Right ventricle myocardium inferior (tissue), 1 donor: Measurements from ENCODE around the gene EFNA3. TPM values are rescaled to one million over a fixed set of nuclear protein-coding genes. Genes with fewer than 3 reads are reported as not detected.
A peak's percentile ranks its signal among the peaks of the same experiment; 100 is the strongest.

ENCODE experiments used
- ATAC-seq: fragments of 200-7000 bp; cut with Tn5 transposase; one replicate; pipeline ENCODE4 v1.9.1; 2020; ENCODE audit warnings: mild to moderate bottlenecking, moderate library complexity
- DNase-seq: peaks from one replicate; pipeline ENCODE4 v3.0.0; 2021; ENCODE audit errors: missing footprints
- intact Hi-C: fragments of 100-400 bp; cut with DNase I; formaldehyde crosslinking; loops from one replicate; pipeline ENCODE4 v1.11.0; 2022
- total RNA-seq: library from RNA; stranded (reverse); fragmentation: NEBNext Ultra II Directional; extraction: Animal tissue kit (Norgen Biotek cat#: 25700); gene quantifications from one replicate; pipeline ENCODE4 v1.2.1, GENCODE V29; 2021
- donor health status: DM: no; HTN: yes; CAD: no; lungs with severe emphysema.

The EFNA3 gene
- total RNA-seq, 1 donor from 2014 or later = 1.1 TPM

DNA sequence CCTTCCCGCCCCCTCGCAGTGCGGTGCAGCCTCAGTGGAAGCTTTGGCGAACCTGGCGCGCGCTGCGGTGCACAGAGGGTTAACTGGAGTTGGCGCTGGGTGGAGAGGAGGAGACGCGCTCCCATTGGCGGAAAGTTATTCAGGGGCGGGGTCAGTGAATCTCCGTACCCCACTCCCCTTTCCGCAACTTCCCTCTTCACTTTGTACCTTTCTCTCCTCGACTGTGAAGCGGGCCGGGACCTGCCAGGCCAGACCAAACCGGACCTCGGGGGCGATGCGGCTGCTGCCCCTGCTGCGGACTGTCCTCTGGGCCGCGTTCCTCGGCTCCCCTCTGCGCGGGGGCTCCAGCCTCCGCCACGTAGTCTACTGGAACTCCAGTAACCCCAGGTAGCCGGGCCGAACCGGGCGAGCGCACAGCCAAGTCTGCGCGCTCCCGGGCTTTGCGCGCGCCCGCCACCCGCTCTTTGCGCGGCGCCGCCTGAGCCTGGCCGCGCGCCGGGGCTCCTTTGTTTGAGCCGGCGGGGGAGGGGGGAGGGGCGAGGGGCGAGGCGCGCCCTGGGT lies 15.0 kb upstream of the EFNA3 start, which contains the start of gene EFNA4:
Gene EFNA4, plus strand, starts transcription at position 191 of the 561 bp plus-strand sequence. Its CDS starts 84 bp downstream, at position 275.
- ATAC-seq (peak; percentile 92), DNase-seq (peak; percentile 89)
- intact Hi-C loops = loop anchor here (2.0 to 5.0 kb wide), 3 partner anchors 21 to 505 kb away; partner anchors contain the start of genes PYGO2 and UBE2Q1

DNA sequence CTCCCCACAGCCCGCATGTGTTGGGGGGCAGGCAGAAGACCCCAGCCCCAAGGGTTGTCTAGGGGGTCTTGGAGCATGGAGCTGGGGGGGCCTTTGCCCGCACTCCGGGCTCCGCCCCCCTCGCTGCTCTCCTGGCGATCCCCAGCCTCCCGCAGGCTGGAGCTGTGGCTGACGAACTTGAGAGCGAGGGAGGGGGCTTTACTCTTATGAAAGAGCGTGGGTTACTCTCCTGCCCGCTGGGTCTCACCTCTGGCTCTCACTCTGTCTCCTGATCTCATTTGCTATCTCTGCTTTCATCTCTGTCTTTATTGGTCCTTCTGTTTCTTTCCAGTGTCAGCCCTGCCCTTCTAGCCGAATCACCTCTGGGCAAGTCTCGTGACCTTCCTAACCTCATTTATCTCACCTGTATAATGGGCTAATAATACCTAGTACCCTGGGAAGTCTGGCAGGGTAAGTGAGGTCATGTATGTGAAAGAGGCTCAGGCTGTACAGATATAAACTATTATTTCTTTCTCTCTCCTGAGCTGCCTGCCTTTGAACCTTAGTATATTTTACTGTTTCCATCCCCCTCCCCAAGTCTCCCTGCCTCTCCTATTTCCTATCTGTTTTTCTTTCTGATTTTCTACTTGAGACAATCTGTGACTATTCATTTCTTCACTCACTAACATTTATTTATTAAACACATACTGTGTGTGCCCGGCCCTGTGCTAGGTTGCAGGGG lies 14.4 kb upstream of the EFNA3 start:
- peak; percentile 68 for DNase-seq
- peak; percentile 2 for ATAC-seq
- intact Hi-C loops = loop anchor here (5.0 kb wide), 1 partner anchor 102 kb away; the partner anchor contains the start of gene PYGO2

DNA sequence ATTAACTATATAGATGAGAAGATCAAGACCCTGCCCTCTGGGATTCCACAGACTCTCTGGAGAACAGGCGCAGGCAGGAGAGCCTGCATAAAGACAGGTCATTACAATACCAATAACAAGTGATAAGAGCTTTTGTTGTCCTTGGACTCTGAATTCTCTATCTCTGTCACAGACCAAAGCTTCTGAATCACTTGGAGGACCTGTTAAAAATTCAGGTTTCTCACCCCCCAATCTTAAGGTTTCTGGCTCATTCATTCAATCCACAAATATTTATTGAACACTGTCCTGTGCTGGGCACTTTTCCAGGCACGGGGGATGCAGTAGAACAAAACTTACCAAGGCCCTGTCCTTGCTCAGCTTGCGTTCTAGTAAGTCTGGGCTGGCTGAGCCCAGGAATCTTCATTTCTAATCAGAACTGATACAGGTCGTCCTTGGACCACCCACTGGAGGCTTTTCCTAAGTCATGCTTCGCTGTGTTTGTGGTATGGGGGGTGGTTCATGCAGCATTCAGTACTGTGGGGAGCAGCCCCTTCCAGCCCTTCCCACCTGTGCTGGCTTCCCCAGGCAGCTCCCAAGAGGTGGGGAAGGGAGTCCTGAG lies 13.7 kb upstream of the EFNA3 start:
- ATAC-seq (no peak), DNase-seq (peak; percentile 35)
- intact Hi-C loops = loop anchor here (5.0 kb wide), 1 partner anchor 103 kb away; the partner anchor contains the start of gene PYGO2

DNA sequence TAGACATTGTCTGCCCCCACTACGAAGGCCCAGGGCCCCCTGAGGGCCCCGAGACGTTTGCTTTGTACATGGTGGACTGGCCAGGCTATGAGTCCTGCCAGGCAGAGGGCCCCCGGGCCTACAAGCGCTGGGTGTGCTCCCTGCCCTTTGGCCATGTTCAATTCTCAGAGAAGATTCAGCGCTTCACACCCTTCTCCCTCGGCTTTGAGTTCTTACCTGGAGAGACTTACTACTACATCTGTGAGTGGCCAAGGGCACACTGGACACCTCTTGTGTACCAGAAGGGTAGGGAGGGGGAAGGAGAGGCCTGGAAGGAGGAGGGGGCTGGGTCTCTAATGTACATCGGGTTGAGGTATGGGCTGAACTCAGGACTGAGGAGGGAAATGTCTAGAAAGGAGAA lies 11.9 kb upstream of the EFNA3 start:
- intact Hi-C loops = no loop called here
- no peak for DNase-seq
- no peak for ATAC-seq

DNA sequence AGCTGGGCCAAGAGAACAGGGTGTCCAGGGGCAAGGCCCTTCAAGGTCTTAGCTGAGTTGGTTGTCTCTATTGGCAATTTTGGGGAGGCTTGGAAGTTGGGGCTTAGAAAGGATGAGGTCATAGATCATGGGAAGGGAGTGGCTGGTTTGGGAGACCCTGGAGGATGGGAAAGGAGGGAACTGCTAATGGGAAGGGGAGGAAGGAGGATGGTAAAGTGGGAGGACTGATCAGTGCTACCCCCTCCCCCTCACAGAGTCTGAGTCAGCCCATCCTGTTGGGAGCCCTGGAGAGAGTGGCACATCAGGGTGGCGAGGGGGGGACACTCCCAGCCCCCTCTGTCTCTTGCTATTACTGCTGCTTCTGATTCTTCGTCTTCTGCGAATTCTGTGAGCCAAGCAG lies 10.0 kb upstream of the EFNA3 start:
- intact Hi-C loops = no loop called here
- peak; percentile 18 for DNase-seq
- ATAC-seq = no peak

DNA sequence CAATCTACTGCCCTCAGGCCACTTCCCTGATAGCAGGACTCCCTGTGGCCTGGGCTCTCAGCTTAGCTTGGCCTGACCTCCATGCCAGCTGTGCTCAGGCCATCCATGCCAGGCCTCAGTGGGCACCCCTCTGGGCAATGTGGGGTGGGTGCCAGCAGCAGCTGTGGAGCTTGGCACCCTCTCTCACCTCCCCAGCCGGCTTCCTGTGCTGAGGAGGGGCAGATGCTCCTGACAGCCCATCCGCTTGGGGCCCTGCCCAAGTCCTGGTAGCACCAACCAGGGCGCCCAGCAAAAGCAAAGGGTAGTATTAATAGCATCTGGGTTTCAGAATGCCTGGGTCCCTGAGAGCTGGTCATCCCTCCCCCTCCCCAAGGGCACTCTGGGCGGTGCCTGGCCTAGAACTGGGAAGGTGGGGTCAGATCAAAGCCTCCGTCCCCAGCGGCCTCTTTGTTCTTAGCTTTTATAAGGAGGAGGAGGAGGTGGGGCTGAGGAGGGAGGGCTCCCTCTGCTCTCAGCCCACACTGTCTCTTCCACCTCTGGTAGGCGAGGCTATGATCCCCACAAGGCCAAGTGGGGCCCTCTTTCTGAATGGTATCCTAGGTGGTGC lies 9.0 kb upstream of the EFNA3 start:
- DNase-seq (peak; percentile 16), ATAC-seq (no peak)
- intact Hi-C loops = no loop called here

DNA sequence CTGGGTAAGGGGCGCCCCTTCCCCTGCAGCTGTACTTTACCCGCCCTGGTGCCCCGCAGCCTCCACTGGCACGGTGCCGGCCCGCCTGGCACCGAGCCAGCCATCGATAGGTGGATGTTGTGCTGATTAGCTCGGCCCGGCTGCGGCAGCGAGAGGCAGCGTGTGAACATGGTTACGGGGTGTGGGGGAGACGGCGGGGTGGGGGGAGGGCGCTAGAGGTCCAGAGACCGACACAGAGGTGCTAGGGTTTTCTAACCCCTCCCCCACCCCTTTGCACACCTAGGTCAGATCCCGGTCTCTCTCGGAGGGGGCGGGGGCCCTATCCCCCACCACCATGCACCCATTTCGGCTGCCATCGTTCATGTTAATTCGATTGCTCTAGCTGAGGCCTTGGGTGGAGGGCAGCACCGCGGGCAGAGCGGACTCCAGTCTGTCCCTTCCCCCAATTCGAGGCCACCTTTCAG lies 8.4 kb upstream of the EFNA3 start:
- ATAC-seq (peak; percentile 1), DNase-seq (peak; percentile 65)
- intact Hi-C loops = no loop called here

DNA sequence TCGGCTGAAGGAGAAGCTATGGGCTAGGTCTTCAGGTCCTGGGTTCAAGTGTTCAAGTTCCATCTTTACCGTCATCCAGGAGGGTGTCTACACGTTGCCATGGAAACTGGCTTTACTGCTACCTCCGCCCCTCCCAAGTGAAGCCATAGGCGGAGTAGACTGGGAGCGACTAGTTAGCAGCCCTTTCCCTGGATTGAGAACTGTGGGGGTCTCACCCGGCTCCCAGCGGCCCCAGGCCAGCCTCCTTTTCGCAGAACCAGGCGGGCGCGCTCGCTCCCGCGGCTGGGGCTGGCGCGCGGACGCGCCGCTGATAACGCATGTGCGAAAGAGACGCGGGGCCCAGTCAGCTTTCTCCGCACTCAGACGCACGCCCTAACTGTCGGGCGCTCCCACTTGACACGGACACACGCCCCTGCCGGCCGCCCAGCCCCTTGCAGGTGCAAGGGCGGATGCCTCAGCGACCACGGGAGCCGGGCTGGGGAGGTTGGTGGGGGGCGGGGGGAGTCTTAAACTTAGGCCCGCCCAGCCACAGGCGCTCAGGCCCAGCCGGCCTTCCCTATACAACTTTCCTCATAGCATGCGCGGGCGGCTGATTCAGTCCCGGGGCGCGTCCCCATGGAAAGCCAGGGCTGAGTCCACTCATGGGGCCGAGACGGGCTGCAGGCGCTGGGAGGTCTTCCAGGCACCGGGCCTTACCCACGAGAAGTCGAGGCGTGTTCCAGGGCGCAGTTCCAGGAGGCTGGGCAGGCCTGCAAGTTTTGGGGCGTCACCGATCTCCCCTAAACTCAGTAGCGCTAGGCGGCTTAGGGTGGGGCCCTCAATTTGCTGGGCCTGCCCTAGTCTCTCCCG lies 7.7 kb upstream of the EFNA3 start:
- intact Hi-C loops = no loop called here
- peak; percentile 86 for ATAC-seq
- peak; percentile 92 for DNase-seq

DNA sequence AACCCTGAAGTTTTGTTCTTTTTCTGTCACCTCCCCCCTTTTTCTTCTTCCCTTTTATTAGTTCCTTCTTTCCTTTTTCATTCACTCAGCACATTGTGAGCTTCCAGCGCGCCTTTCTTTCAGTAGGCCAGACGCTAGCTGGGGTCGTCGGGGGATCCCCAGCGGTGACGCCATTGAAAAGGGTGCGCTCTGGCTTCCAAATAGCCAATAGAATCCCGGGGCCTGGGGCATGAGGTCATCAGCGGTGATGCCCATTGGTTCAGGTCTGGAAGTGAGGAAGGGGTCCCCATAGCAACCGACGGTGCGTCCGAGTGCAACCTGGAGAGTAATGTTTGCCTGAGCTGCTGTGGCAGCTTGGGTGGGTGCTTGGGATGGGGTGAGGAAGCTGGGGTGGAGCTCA lies 6.9 kb upstream of the EFNA3 start:
- intact Hi-C loops = no loop called here
- DNase-seq (peak; percentile 39), ATAC-seq (no peak)

DNA sequence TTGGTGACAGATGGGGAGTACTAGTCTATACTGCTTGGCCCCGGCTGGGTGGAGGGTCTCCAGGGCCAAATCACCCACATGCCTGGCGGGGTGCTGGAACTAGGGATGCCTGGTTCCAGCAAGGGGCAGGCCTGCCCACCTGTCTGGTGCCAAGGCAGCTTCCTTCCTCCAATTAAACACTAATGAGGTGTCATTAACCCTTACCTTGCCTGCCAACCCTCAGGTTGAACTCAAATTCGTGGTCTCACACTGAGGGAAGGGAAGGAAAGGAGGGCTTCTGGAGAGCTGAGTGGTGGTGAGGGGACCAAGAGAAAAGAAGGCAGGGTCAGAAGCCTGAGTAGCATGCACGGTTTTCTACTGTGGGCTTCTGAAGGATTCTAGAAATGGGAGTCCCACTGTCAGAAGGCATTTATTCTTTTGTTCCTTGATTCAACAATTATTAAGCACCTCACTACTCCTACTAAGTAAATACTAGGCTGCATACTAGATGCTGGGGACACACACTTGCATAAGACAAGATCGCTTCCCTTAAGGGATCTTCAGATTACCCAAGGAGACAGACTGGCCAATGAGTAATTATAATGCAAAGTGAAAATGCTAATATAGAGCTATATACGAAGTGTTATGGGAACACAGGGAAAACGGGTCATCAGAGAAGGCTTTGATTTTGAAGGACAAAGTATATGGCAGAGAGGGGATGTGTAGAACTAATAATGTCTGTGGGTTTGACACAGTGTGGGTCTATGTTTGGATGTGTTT lies 5.9 kb upstream of the EFNA3 start:
- intact Hi-C loops = no loop called here
- peak; percentile 4 for DNase-seq
- ATAC-seq = no peak

DNA sequence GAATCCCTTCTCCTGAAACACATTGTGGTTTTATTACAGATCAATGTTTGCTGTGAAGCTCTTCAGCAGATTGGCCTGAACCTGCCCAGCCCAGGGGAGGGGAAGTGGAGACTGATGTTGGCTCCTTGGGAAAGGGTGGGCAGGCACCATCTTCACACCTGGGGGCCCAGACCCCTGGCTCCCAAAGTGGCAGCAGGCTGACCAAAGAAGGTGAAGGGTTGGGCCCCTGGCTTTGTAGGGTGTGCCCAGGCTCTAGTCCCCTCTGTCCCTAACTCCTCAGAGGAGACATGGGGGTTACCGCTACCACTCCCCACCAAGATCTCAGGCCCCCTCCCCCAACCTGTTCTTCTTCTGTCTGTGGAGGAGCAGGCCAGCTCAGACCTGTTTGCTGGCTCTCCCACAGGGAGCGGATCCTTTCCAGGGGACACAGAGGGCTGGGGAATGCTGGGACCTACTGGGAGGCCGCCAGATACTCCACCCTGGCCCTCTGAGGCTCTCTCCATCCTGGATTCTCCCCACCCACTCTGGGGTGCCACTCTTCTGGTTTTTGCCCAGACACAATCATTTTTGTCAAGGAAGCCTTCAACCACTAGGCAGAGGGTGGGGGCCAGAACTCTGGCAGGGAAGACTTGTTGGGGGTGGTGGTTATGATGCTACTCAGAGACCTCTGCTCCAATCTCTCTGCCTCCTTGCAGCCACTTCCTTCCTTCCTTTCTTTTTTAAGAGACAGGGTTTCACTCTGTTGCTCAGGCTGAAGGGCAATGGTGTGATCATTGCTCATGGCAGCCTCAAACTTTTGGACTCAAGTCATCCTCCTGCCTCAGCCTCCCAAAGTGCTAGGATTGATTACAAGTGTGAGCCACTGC lies 5.0 kb upstream of the EFNA3 start:
- intact Hi-C loops = no loop called here
- no peak for ATAC-seq
- peak; percentile 45 for DNase-seq

DNA sequence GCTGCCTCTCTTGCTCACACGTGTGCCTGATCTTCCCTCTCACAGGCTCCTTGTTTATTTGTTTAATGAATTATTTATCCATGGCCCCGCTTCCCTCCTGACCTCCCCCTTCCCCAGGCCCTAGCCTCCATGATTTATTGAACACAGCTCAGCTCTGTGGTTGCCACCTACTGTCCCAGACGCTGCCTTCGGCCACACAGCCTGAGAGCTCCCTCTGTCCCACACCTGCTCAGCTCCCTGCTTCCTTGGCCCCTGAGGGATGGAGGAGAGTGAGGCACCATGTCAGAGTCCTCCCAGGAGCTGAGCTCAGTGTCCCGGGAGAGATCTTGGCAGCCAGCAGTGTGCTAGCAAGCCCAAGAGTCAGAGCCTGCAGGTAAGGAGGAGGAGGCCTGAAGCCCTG lies 3.1 kb upstream of the EFNA3 start:
- DNase-seq = peak; percentile 53
- intact Hi-C loops = no loop called here
- no peak for ATAC-seq

DNA sequence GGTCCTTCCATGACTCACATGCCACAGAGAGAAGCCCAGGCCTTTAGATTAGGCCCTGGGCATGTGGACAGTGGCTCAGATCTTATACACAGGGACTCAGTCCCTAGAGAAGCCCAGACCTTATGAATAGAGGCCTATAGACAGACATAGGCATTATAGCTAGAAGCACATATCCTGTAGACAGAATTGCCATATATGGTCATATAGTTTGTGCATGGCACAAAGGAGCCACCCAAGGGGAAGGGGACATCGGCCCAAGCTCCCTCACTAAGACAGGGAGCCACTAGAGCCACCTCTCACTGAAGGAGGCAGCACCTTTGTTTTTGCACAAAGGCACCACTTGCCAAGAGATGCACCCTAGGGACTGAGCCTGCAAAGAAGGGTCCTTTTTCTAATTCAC lies 2.3 kb upstream of the EFNA3 start:
- ATAC-seq (no peak), DNase-seq (no peak)
- intact Hi-C loops = no loop called here

DNA sequence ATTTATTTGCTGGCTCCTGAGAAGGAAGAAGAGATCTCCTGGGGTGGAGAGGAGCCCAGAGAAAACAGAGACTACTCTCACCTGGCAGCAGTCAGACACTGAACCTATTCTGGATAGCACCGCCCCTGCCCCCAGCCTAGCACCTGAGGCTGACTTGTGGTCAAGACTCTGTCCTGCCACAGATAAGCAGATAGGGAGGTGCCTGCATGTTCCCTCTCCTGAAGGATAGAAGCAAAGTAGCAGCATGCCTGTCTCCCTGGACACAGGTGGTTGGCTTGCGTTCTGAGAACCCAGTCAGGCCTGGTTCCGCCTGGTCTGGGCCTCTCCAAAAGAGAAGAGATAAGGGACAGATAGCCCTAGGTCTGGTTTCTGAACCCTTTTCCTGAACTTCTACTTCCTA lies 1.3 kb upstream of the EFNA3 start:
- ATAC-seq (no peak), DNase-seq (peak; percentile 9)
- intact Hi-C loops = no loop called here

DNA sequence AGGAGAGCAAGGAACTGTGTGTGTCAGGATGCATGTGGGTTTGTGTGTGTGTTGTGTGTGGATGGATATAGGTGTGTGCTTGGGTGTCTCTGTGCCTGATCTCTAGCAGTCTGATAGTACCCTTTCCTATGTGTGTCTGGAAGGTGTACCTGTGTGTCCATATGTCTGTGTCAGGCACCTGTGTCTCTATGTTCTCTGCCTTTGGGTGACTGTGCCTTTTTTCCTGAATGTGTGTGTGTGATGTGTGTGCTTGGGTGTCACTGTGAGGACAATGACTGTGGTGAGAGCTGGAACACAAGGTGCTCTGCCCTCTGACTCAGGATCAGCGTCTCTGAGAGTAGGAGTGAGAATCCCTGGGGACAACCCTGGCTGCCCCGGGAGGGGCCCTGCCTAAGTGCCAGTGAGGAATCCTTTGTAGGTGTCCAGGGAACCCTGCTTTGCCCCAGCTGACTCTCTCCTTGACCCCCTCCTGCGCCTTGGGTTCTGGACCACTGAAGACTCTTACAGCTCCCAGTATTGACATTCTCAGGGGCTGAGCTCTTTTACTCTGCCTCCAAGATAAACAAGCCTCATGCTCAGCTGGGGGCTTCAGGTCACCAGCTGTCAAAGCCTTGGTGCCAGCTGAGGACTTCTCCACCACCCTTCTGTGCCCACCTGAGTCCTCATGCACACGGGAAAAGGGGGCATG lies 735 bp upstream of the EFNA3 start:
- intact Hi-C loops = no loop called here
- peak; percentile 22 for DNase-seq
- ATAC-seq = no peak

DNA sequence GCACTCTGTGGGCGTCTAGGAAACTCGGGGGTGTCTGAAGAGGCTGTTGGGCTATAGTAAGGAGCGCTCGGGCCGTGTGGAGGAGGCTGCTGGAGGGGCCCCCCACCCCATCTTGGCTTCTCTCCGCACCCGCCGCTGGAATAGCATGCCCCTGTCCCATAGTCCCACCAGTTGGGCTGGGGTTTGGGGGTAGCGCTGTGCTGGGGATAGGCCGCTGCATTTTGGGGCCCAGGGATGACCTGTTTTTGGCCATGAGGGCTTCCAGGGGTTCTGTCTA lies 511 bp downstream of the EFNA3 start:
- intact Hi-C loops = no loop called here
- DNase-seq = no peak
- ATAC-seq = no peak
